AG04449 (cell line): Measurements from ENCODE around the gene GPR21.

ENCODE experiments used
- CTCF ChIA-PET: fragments of 350-600 bp; formaldehyde crosslinking; extraction: SDS; loops from one replicate; lab custom pipeline; 2021; ENCODE audit warnings: antibody characterized with exemption; lab: Yijun Ruan, JAX
- POLR2A ChIA-PET: fragments of 400-600, 350-600 bp; formaldehyde crosslinking; extraction: SDS; loops from one replicate; lab custom pipeline; 2020; ENCODE audit warnings: antibody characterized with exemption, inconsistent platforms; lab: Yijun Ruan, JAX
- DNase-seq: peaks from one replicate; pipeline ENCODE4 v3.0.0-alpha.2; 2010; ENCODE audit warnings: low read depth, low spot score
- H3K4me3 ChIP-seq: 2 replicates; pipeline ENCODE4 v1.5.1; 2011; ENCODE audit warnings: low read depth, mild to moderate bottlenecking, control low read depth, low read length
- TF ChIP-seq, protein P1 (sequence below): IDR thresholded peaks from one replicate; pipeline ENCODE4 v1.5.1; 2011; ENCODE audit warnings: mild to moderate bottlenecking, moderate library complexity, low read length, control low read depth, inconsistent platforms; ENCODE audit not compliant: insufficient read depth; ENCODE audit errors: missing control alignments

GPR21 gene, protein sequence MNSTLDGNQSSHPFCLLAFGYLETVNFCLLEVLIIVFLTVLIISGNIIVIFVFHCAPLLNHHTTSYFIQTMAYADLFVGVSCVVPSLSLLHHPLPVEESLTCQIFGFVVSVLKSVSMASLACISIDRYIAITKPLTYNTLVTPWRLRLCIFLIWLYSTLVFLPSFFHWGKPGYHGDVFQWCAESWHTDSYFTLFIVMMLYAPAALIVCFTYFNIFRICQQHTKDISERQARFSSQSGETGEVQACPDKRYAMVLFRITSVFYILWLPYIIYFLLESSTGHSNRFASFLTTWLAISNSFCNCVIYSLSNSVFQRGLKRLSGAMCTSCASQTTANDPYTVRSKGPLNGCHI

DNA sequence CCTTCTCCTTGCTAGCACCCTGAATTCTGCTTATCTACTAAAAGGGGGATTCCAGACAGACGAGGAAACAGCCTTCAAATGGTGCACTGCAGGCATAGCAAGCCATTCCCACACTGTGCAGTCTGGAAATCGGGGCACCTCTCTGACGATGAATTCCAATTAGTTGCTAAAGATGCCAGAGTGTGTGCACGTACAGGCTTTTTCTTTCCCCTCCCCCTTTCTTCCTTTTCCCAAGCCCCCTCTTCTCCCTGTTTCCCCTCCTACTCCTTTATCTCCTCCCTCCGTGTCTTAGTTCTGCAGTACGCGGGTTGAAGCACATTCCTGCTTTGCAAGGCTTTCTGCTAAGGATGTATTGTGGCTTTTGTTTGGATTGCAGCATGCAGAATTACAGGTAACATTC lies at the start of gene GPR21:
Gene GPR21, plus strand, starts transcription at position 316 of the 400 bp plus-strand sequence. CDS start 900 bp downstream, outside the sequence.
- POLR2A ChIA-PET, result no interaction called here
- CTCF ChIA-PET, result interaction anchor here (1.5 kb wide), 1 partner anchor 9 kb away, joined by 6 read pairs; no protein-coding TSS in a partner anchor
- TF ChIP-seq, protein P1, sequence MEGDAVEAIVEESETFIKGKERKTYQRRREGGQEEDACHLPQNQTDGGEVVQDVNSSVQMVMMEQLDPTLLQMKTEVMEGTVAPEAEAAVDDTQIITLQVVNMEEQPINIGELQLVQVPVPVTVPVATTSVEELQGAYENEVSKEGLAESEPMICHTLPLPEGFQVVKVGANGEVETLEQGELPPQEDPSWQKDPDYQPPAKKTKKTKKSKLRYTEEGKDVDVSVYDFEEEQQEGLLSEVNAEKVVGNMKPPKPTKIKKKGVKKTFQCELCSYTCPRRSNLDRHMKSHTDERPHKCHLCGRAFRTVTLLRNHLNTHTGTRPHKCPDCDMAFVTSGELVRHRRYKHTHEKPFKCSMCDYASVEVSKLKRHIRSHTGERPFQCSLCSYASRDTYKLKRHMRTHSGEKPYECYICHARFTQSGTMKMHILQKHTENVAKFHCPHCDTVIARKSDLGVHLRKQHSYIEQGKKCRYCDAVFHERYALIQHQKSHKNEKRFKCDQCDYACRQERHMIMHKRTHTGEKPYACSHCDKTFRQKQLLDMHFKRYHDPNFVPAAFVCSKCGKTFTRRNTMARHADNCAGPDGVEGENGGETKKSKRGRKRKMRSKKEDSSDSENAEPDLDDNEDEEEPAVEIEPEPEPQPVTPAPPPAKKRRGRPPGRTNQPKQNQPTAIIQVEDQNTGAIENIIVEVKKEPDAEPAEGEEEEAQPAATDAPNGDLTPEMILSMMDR, result no peak
- DNase-seq, result no peak
- no peak within 1 kb of the TSS for H3K4me3 ChIP-seq

DNA sequence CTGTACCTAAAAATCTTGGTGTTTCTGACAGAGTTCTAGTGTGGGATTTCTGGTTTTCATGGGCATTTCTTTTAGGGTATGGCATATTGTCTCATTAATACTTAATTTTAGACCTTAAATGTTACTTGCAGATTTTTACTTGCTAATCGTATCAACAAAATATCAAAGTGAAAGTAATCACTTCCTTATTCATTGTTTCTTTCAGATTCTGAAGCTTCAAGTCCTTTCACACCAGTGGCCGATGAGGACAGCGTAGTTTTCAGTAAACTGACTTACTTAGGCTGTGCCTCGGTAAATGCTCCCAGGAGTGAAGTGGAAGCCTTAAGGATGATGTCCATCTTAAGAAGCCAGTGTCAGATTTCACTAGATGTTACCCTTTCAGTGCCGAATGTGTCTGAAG lies 47.5 kb upstream of the GPR21 start:
- ChIA-PET POLR2A (no interaction called here), CTCF (interaction anchor here (1.1 to 1.4 kb wide), 3 partner anchors 9 to 364 kb away, joined by 3 to 4 read pairs (median 3); no protein-coding TSS in a partner anchor)

GRCh38 chr9:122988141-122988540 lies 45.3 kb upstream of the GPR21 start:
- ChIA-PET CTCF (interaction anchor here (0.9 to 1.3 kb wide), 4 partner anchors 11 to 366 kb away, joined by 3 read pairs; no protein-coding TSS in a partner anchor), POLR2A (no interaction called here)
- no peak for DNase-seq
- TF ChIP-seq, protein P1, result no peak
- H3K4me3 ChIP-seq, result no peak overlapping the region

More for the DNA sequence above, 47.5 kb upstream of the GPR21 start:
- TF ChIP-seq, protein P1, result no peak
- H3K4me3 ChIP-seq, result no peak overlapping the region
- DNase-seq, result no peak

GRCh38 chr9:122988920-122989621 lies 44.4 kb upstream of the GPR21 start:
- TF ChIP-seq, protein P1, result no peak
- ChIA-PET CTCF (interaction anchor here (1.3 kb wide), 2 partner anchors 13 to 57 kb away, joined by 3 read pairs; no protein-coding TSS in a partner anchor), POLR2A (no interaction called here)
- no peak for DNase-seq
- H3K4me3 ChIP-seq, result no peak overlapping the region

- POLR2A ChIA-PET, result interaction anchor here (0.6 to 1.3 kb wide), 6 partner anchors 51 to 352 kb away, joined by 3 to 9 read pairs (median 4); partner anchors contain the start of genes PDCL, RABGAP1, RC3H2 and ZBTB6
- TF ChIP-seq, protein P1, result peak; percentile 34
- CTCF ChIA-PET, result interaction anchor here (0.6 to 2.3 kb wide), 20 partner anchors 10 to 526 kb away, joined by 3 to 13 read pairs (median 4); partner anchors contain the start of genes PDCL, RABGAP1, ZBTB26 and ZBTB6
- H3K4me3 ChIP-seq, result no peak overlapping the region
- peak; percentile 63 for DNase-seq
These were observed 42.1 kb upstream of the GPR21 start for GRCh38 chr9:122991370-122991830.
